ENCODE measurements around the gene SEC16A.

SEC16A gene

GRCh38 chr9:136454026-136454796 is 28.6 kb downstream of the SEC16A start:
- TF ChIP-seq CTCF (IDR thresholded peaks at IDR 0.05; ENCODE audit: poor library complexity, severe bottlenecking): no peak
- no peaks in the 10 kb centered on the region for H3K9me3 ChIP-seq (ENCODE audit: severe bottlenecking)

GRCh38 chr9:136453326-136453725 is 29.5 kb downstream of the SEC16A start:
- no peak for DNase-seq (ENCODE audit: low spot score)
- no peak for TF ChIP-seq CTCF (IDR thresholded peaks at IDR 0.05; ENCODE audit: poor library complexity, severe bottlenecking)
- H3K4me3 ChIP-seq (ENCODE audit: severe bottlenecking): no peak overlapping the region
- H3K36me3 ChIP-seq (ENCODE audit: low read depth): peaks cover 88% of the 10 kb centered on the region
- no peak overlapping the region for H3K27ac ChIP-seq (ENCODE audit: poor library complexity, severe bottlenecking)
- no peaks in the 10 kb centered on the region for H3K4me1 ChIP-seq (ENCODE audit: insufficient read depth, poor library complexity, severe bottlenecking)
- no peaks in the 10 kb centered on the region for H3K9me3 ChIP-seq (ENCODE audit: severe bottlenecking)
- no peaks in the 10 kb centered on the region for H3K27me3 ChIP-seq (ENCODE audit: insufficient read depth, poor library complexity, severe bottlenecking)
- no peak for ATAC-seq (ENCODE audit: low read depth)

More at GRCh38 chr9:136454026-136454796, 28.6 kb downstream of the SEC16A start:
- Histone ChIP-seq H3K36me3 (ENCODE audit: low read depth) (peaks cover 92% of the 10 kb centered on the region), H3K4me3 (ENCODE audit: severe bottlenecking) (no peak overlapping the region), H3K27me3 (ENCODE audit: insufficient read depth, poor library complexity, severe bottlenecking) (no peaks in the 10 kb centered on the region), H3K27ac (ENCODE audit: poor library complexity, severe bottlenecking) (no peak overlapping the region), H3K4me1 (ENCODE audit: insufficient read depth, poor library complexity, severe bottlenecking) (no peaks in the 10 kb centered on the region)
- DNase-seq (ENCODE audit: low spot score) (peak; percentile 60), ATAC-seq (ENCODE audit: low read depth) (no peak)

- no peaks in the 10 kb centered on the region for H3K9me3 ChIP-seq (ENCODE audit: severe bottlenecking)
- TF ChIP-seq CTCF (IDR thresholded peaks at IDR 0.05; ENCODE audit: poor library complexity, severe bottlenecking): no peak
- no peaks in the 10 kb centered on the region for H3K4me1 ChIP-seq (ENCODE audit: insufficient read depth, poor library complexity, severe bottlenecking)
- peaks cover 85% of the 10 kb centered on the region for H3K36me3 ChIP-seq (ENCODE audit: low read depth)
- H3K4me3 ChIP-seq (ENCODE audit: severe bottlenecking): no peak overlapping the region
- no peaks in the 10 kb centered on the region for H3K27me3 ChIP-seq (ENCODE audit: insufficient read depth, poor library complexity, severe bottlenecking)
- DNase-seq (ENCODE audit: low spot score): no peak
- H3K27ac ChIP-seq (ENCODE audit: poor library complexity, severe bottlenecking): no peak overlapping the region
- ATAC-seq (ENCODE audit: low read depth): no peak
Measured at GRCh38 chr9:136451221-136451877, 31.5 kb downstream of the SEC16A start.

GRCh38 chr9:136448655-136449054 is 34.2 kb downstream of the SEC16A start:
- Histone ChIP-seq H3K27ac (ENCODE audit: poor library complexity, severe bottlenecking) (no peak overlapping the region), H3K4me3 (ENCODE audit: severe bottlenecking) (no peak overlapping the region), H3K36me3 (ENCODE audit: low read depth) (peaks cover 85% of the 10 kb centered on the region), H3K4me1 (ENCODE audit: insufficient read depth, poor library complexity, severe bottlenecking) (no peaks in the 10 kb centered on the region), H3K9me3 (ENCODE audit: severe bottlenecking) (no peaks in the 10 kb centered on the region), H3K27me3 (ENCODE audit: insufficient read depth, poor library complexity, severe bottlenecking) (no peaks in the 10 kb centered on the region)
- no peak for TF ChIP-seq CTCF (IDR thresholded peaks at IDR 0.05; ENCODE audit: poor library complexity, severe bottlenecking)
- DNase-seq (ENCODE audit: low spot score) (no peak), ATAC-seq (ENCODE audit: low read depth) (no peak)

Measured in RWPE2 (cell line).